ENCODE measurements around the gene FRMD3.

FRMD3 gene

GRCh38 chr9:83270116-83270515 is 268.1 kb downstream of the FRMD3 start:
- no peak for DNase-seq

DNA sequence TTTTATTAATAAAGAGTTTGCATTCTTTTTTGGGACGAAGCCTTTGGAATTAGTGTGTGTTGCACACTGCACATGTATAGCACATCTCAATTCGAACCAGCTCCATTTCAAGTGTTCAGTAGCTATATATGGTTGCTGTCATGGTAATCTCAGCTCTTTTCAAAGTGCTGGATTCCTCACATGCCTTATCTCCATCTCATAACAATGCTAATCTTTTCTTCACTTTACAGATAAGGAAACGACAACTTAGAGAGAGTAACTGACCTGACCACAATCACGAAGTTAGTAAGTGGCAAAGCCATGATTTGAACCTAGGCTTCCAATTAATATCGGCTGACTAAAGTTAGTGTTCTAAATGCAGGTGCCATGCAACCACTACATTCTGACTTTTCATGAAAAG is 270.5 kb downstream of the FRMD3 start:
- DNase-seq, result no peak

- no peak for DNase-seq
Observed at GRCh38 chr9:83266666-83267496, 271.3 kb downstream of the FRMD3 start.

DNA sequence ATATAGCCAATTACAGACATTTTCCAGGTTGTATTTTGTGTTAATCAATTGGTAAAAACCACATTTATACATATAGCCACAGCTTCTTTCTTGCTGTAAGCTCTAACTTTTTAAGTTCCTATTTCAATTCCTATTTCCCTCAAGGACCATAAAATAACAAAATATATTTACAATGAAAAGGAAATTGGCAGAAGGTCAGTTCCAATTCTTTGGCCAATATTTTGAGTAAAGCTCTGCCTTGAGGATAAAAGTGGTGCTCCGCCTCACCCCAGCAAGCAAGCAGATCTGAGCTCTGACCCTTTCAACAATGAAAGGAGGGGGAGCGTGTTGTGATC is 271.9 kb downstream of the FRMD3 start:
- DNase-seq, result no peak

GRCh38 chr9:83264315-83264714 is 273.9 kb downstream of the FRMD3 start:
- DNase-seq, result no peak

GRCh38 chr9:83259558-83259957 is 278.6 kb downstream of the FRMD3 start:
- no peak for DNase-seq

GRCh38 chr9:83257937-83258891 is 280.0 kb downstream of the FRMD3 start:
- no peak for DNase-seq

GRCh38 chr9:83247732-83248131 is 290.5 kb downstream of the FRMD3 start:
- no peak for DNase-seq

DNA sequence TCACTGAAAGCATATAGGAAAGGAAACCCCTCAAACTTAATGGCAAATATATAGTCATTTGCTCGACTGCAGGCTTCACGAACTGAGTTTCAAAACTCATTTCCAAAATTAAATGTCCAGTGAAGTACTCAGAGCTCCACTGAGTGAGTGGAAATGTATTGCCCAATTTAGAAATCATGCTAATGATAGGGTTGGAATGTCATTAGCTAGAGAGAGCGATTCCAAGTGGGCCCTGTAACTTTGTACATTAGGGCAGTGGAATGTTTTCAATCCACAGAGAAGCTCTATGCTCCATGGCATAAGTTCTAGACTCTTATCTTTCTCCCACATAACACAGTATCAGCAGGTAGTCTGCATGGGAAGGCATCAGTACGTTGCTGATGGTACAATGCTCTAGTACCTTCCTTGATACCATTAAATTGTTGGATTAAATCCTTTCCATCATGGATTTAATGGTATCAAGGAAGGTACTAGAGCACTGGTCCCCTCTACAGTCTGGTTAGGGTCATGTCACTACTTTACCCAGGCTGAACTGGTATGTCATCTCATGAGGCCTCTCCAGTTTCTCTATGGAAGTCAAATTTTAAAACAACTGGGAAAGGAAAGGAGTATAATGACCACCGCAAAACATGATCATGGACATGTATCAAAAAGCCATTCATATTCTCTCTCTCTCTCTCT is 292.1 kb downstream of the FRMD3 start:
- no peak for DNase-seq

- DNase-seq, result no peak
Observed at GRCh38 chr9:83242066-83242465, 296.1 kb downstream of the FRMD3 start.

DNA sequence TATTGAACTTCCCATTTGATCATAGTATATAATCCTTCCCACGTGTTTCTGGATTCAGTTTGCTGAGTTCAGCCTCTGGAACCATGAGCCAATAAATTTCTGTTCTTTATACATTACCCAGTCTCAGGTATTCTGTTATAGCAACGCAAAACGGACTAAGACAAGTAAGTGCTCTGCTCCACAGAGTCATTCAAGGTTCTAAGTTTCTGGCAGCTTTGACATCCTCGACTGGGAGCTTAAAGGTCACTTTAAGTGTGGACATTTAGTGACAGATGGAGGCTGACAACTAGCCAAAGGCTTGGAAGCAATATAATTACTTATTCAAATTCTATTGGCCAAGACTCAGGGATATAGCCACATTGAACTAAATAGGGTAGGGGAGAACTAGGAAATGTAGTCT is 297.5 kb downstream of the FRMD3 start:
- DNase-seq, result no peak

- DNase-seq, result no peak
Observed at GRCh38 chr9:83239747-83240146, 298.5 kb downstream of the FRMD3 start.

GRCh38 chr9:83238871-83239640 is 299.1 kb downstream of the FRMD3 start:
- no peak for DNase-seq

- DNase-seq, result no peak
Observed at GRCh38 chr9:83236029-83236696, 302.0 kb downstream of the FRMD3 start.

GRCh38 chr9:83235526-83235925 is 302.7 kb downstream of the FRMD3 start:
- no peak for DNase-seq

- DNase-seq, result no peak
Observed at GRCh38 chr9:83234541-83234940, 303.7 kb downstream of the FRMD3 start.

GRCh38 chr9:83233647-83234046 is 304.6 kb downstream of the FRMD3 start:
- no peak for DNase-seq

GRCh38 chr9:83231039-83231438 is 307.2 kb downstream of the FRMD3 start:
- no peak for DNase-seq

- no peak for DNase-seq
Observed at GRCh38 chr9:83220730-83221129, 317.5 kb downstream of the FRMD3 start.

DNA sequence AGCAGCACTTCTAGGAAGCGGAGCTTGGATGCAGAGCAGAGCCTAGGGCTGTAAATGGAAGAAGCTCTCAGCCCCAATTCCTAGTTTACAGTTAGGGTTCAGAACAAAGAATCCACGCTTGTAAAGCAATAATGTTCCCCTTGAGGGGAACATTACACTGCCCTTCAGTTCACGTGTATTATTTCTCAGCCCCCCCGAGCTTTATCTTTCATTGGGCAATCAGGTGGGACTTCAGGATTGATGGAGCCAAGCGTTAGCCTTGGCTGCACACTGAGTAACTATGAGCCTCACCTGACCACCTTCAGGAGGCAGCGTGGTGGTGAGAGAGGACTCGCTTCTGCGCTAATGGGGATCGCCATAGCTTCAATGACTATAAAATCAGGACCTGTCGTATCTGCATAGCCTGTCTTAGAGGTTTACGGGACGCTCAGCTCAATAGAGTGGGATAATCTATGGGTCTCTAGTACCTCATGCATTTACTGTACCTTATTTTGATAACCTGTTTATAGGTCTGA is 318.2 kb downstream of the FRMD3 start:
- no peak for DNase-seq

DNA sequence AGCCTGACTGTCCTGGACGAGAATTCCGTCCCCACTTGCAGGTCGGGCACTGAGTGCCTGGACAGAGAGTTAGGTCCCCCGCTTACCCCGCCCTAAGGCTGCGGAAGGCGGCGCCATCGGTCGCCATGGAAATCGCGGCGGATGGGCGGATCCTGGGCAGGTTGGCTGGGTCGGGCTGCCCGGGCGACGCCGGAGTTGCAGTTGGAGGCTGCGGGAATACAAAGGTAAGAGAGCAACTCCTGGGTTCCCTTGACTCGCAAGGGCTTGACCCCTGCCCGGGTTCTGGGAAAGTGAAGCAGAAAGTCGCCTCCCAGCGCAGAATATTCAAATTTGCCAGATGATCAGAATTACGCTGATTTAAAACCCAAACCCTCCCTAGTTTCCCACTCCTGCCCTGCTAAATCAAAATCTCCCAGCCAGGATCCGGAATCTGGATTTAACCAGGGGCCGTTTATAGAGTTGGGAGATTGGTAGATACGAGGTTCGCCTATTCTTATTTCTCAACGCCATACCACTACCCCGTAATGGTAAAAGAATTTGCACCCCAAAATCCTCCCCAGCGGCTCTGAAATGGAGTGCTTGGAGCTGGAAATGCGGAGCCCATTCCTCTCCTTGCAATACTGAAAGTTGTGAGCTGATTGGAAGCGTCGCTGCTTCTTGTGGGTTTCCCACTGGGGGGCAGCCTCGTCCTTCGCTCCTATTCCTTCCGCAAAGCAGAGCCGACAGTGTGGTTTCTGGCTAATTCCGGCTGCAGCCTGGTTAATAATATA is 318.9 kb downstream of the FRMD3 start:
- no peak for DNase-seq
